Hepatocyte (in vitro differentiated cells): Measurements from ENCODE around the gene PDIA3. TPM values are rescaled to one million over a fixed set of nuclear protein-coding genes. Genes with fewer than 3 reads are reported as not detected.
A peak's percentile ranks its signal among the peaks of the same experiment; 100 is the strongest.
"Not testable (repeated sequence)": the region's sequence is repeated elsewhere in the genome, so short reads cannot be mapped to it uniquely, and the experiment has no call there.

Source experiments
- DNase-seq: peaks from one replicate; pipeline ENCODE4 v3.0.0-alpha.2; 2016; ENCODE audit warnings: low spot score
- H2AFZ ChIP-seq: fragments of 200-600 bp; sonication (generic); 2 replicates; pipeline ENCODE4 v1.6.0; 2016; ENCODE audit warnings: antibody characterized with exemption, mild to moderate bottlenecking
- H3K27ac ChIP-seq: fragments of 200-600 bp; sonication (generic); 2 replicates; pipeline ENCODE4 v1.5.1; 2016; ENCODE audit warnings: mild to moderate bottlenecking
- H3K27me3 ChIP-seq: fragments of 200-600 bp; sonication (generic); 2 replicates; pipeline ENCODE4 v1.6.1; 2016
- H3K36me3 ChIP-seq: fragments of 200-600 bp; sonication (generic); replicated peaks from 2 replicates; pipeline ENCODE4 v1.5.1; 2016; ENCODE audit warnings: low read depth; ENCODE audit not compliant: insufficient read depth
- H3K4me1 ChIP-seq: fragments of 200-600 bp; sonication (generic); 2 replicates; pipeline ENCODE4 v1.5.1; 2016; ENCODE audit warnings: mild to moderate bottlenecking, moderate library complexity; ENCODE audit not compliant: insufficient read depth
- H3K4me2 ChIP-seq: fragments of 200-600 bp; sonication (generic); 2 replicates; pipeline ENCODE4 v1.6.0; 2016
- H3K4me3 ChIP-seq: fragments of 200-600 bp; sonication (generic); 2 replicates; pipeline ENCODE4 v1.5.1; 2016; ENCODE audit warnings: mild to moderate bottlenecking
- H3K79me2 ChIP-seq: fragments of 200-600 bp; sonication (generic); 2 replicates; pipeline ENCODE4 v1.6.0; 2017; ENCODE audit warnings: mild to moderate bottlenecking
- H3K9me2 ChIP-seq: fragments of 200-600 bp; sonication (generic); replicated peaks from 2 replicates; pipeline ENCODE4 v1.6.0; 2017; ENCODE audit warnings: mild to moderate bottlenecking; ENCODE audit not compliant: insufficient read depth
- H3K9me3 ChIP-seq: fragments of 200-600 bp; sonication (generic); 2 replicates; pipeline ENCODE4 v1.5.1; 2016; ENCODE audit warnings: low read depth, mild to moderate bottlenecking
- H4K20me1 ChIP-seq: fragments of 200-600 bp; sonication (generic); 2 replicates; pipeline ENCODE4 v1.6.0; 2016; ENCODE audit warnings: mild to moderate bottlenecking; ENCODE audit not compliant: insufficient read depth, poor library complexity, severe bottlenecking
- CTCF ChIP-seq: fragments of 200-600 bp; sonication (generic); IDR thresholded peaks from 2 replicates; pipeline ENCODE4 v1.5.1; 2016; ENCODE audit warnings: antibody characterized with exemption, mild to moderate bottlenecking; ENCODE audit not compliant: poor library complexity
- EZH2 ChIP-seq: fragments of 200-600 bp; sonication (generic); IDR thresholded peaks from 2 replicates; pipeline ENCODE4 v1.6.1; 2016; ENCODE audit warnings: antibody characterized with exemption, mild to moderate bottlenecking, borderline replicate concordance
- EZH2phosphoT487 ChIP-seq: fragments of 200-600 bp; sonication (generic); IDR thresholded peaks from one replicate; pipeline ENCODE4 v1.6.1; 2018; ENCODE audit warnings: antibody characterized with exemption, mild to moderate bottlenecking, low read depth, moderate library complexity; ENCODE audit not compliant: unreplicated experiment, severe bottlenecking
- WGBS: methylation state at CpG from one replicate; pipeline ENCODE4 v1.1.6; 2016; ENCODE audit warnings: low lambda C conversion rate; ENCODE audit errors: missing lambda C conversion rate; 5-methylcytosine and 5-hydroxymethylcytosine counted together
- polyA plus RNA-seq: library from polyadenylated mRNA; unstranded; fragments of >200 nt; fragmentation: Nextera tagmentation; extraction: Ambion mirVana; gene quantifications from 2 replicates; pipeline ENCODE4 v1.2.1, GENCODE V29; 2016
- total RNA-seq: library from RNA; depleted of rRNA; stranded (reverse); fragments of >200 nt; gene quantifications from 2 replicates; pipeline ENCODE4 v1.2.3, GENCODE V29; 2014

PDIA3 gene
- total and polyA plus RNA-seq, 2 experiments from 2014 or later, result 496 to 1,358 TPM

- Histone ChIP-seq H3K4me2 (peak overlapping the region; percentile 21), H3K9me3 (no peaks in the 10 kb centered on the region), H3K36me3 (no peaks in the 10 kb centered on the region), H3K79me2 (peaks cover 31% of the 10 kb centered on the region), H3K27ac (peak overlapping the region; percentile 94), H3K4me1 (peaks cover 37% of the 10 kb centered on the region), H3K9me2 (no peaks in the 10 kb centered on the region), H2AFZ (no peak overlapping the region), H3K4me3 (no peak overlapping the region), H3K27me3 (no peaks in the 10 kb centered on the region), H4K20me1 (peaks cover under 1% of the 10 kb centered on the region)
- DNase-seq, result no peak
- WGBS, result 90% methylated on average over 16 of the region's 16 CpGs
- TF ChIP-seq CTCF (no peak), EZH2 (no peak), EZH2phosphoT487 (no peak)
Measured at GRCh38 chr15:43799209-43799944, 53.1 kb downstream of the PDIA3 start.

- Histone ChIP-seq H2AFZ (peak within 1 kb of the TSS; percentile 62), H3K36me3 (no peaks in the 10 kb centered on the region), H3K27ac (peak within 1 kb of the TSS; percentile 94), H3K4me1 (peaks cover 31% of the 10 kb centered on the region), H3K9me3 (no peaks in the 10 kb centered on the region), H3K79me2 (peaks cover 26% of the 10 kb centered on the region), H3K4me3 (peak within 1 kb of the TSS; percentile 70), H3K9me2 (no peaks in the 10 kb centered on the region), H3K27me3 (no peaks in the 10 kb centered on the region), H3K4me2 (peak within 1 kb of the TSS; percentile 90), H4K20me1 (no peaks in the 10 kb centered on the region)
- 91% methylated on average over 8 of the region's 8 CpGs for WGBS
- DNase-seq, result no peak
- TF ChIP-seq CTCF (no peak), EZH2phosphoT487 (no peak), EZH2 (no peak)
Measured at GRCh38 chr15:43799945-43800285, 53.7 kb downstream of the PDIA3 start, which contains the start of gene SERINC4. Gene SERINC4 (minus strand): TSS chr15:43800220. CDS start chr15:43799986, 234 bp downstream.

- Histone ChIP-seq H3K4me3 (peak within 1 kb of the TSS; percentile 70), H3K79me2 (peaks cover 20% of the 10 kb centered on the region), H3K9me3 (no peaks in the 10 kb centered on the region), H3K9me2 (no peaks in the 10 kb centered on the region), H3K36me3 (no peaks in the 10 kb centered on the region), H3K27ac (peak within 1 kb of the TSS; percentile 94), H4K20me1 (no peaks in the 10 kb centered on the region), H2AFZ (peak within 1 kb of the TSS; percentile 62), H3K27me3 (no peaks in the 10 kb centered on the region), H3K4me2 (peak within 1 kb of the TSS; percentile 90), H3K4me1 (peaks cover 28% of the 10 kb centered on the region)
- TF ChIP-seq CTCF (no peak), EZH2 (no peak), EZH2phosphoT487 (no peak)
- peak; percentile 95 for DNase-seq
- 9% methylated on average over 44 of the region's 44 CpGs for WGBS
Measured at GRCh38 chr15:43800286-43801141, 54.3 kb downstream of the PDIA3 start, which contains the start of gene HYPK. Gene HYPK (plus strand): TSS chr15:43800599. CDS start chr15:43800623, 24 bp downstream.

- H2AFZ ChIP-seq, H3K9me3 ChIP-seq, H3K9me2 ChIP-seq, H3K27ac ChIP-seq, H3K36me3 ChIP-seq, H3K4me2 ChIP-seq, H3K4me3 ChIP-seq, H3K27me3 ChIP-seq, DNase-seq, H4K20me1 ChIP-seq: not testable (repeated sequence)
- Histone ChIP-seq H3K79me2 (peaks cover 16% of the 10 kb centered on the region), H3K4me1 (peaks cover 24% of the 10 kb centered on the region)
- 96% methylated on average over 7 of the region's 7 CpGs for WGBS
Measured at GRCh38 chr15:43802676-43803075, 56.4 kb downstream of the PDIA3 start.
